ENCODE results near the gene AGO1. TPM values are rescaled to one million over a fixed set of nuclear protein-coding genes. Genes with fewer than 3 reads are reported as not detected.

Gene AGO1
- total and polyA plus RNA-seq, 2 of the 13 experiments (the other 11 are each of a cell fraction or from before 2014, with no cell fraction given) = 9.2 to 18.6 TPM

- H3K9me3 ChIP-seq (ENCODE audit: low read length) = no peaks in the 10 kb centered on the region
- WGBS (ENCODE audit: low lambda C conversion rate) = 52% methylated on average over 16 of the region's 16 CpGs
- H3K27me3 ChIP-seq (ENCODE audit: control insufficient read depth in 1 of 2, insufficient read depth in 2 of 2, low read length in 2 of 2) = no peaks in the 10 kb centered on the region; a peak in 1 of 5 replicates
- DNase-seq (ENCODE audit: low spot score) = no peak
- no peak overlapping the region for H2AFZ ChIP-seq (ENCODE audit: low read length)
- H3K9ac ChIP-seq (ENCODE audit: insufficient read depth, low read depth, low read length) = no peak overlapping the region
- ChIA-PET POLR2A (interaction anchor here (1.3 kb wide), 1 partner anchor 10 kb away, joined by 3 read pairs; no protein-coding TSS in a partner anchor), CTCF (ENCODE audit: low intra/inter-chr PET ratio, low total read pairs) (no interaction called here)
- intact Hi-C loops (cut with micrococcal nuclease; ENCODE audit: unreplicated experiment) (no loop called here), in situ Hi-C loops (cut with HindIII; ENCODE audit: extremely low pct_ligation_motif_present, low pct_unique_long_range_greater_than_20kb) (no loop called here)
- 0 out of 2 replicates have a peak, but pooled peaks cover 6% of the 10 kb centered on the region for H4K20me1 ChIP-seq (ENCODE audit: insufficient read depth, low read length)
- no peaks in the 10 kb centered on the region for H3K36me3 ChIP-seq (replicated peaks in 1 of 2; ENCODE audit: control insufficient read depth in 1 of 2, insufficient read depth in 2 of 2, low read length in 2 of 2)
- peaks cover 55% of the 10 kb centered on the region for H3K4me1 ChIP-seq (ENCODE audit: insufficient read depth, low read length)
- H3K4me3 ChIP-seq (replicated peaks in 1 of 3; ENCODE audit: insufficient read depth in 1 of 3, low read depth in 2 of 3, low read length in 3 of 3) = peak overlapping the region; percentile 6 to 99 (median 21); a peak in 4 of 6 replicates
- FAIRE-seq = no peak
- H3K4me2 ChIP-seq (ENCODE audit: low read depth, low read length) = peak overlapping the region; percentile 67
- H3K27ac ChIP-seq (ENCODE audit: extremely low read length, insufficient read depth, low read length) = no peak overlapping the region
- peak; percentile 14; the same call in 2 of the 3 replicates for ATAC-seq
- H3K79me2 ChIP-seq (ENCODE audit: insufficient read depth, low read length) = peaks cover 11% of the 10 kb centered on the region
- no TSS peak for BruUV-seq (replicated peaks)
- TF ChIP-seq ZNF503 (CRISPR knock-in tag; IDR thresholded peaks at IDR 0.05) (no peak), POLR2A (IDR thresholded peaks at IDR 0.05; ENCODE audit: insufficient read depth in 1 of 2, low read depth in 2 of 2, low read length in 2 of 2) (no peak), FOXA3 (CRISPR knock-in tag; IDR thresholded peaks at IDR 0.05) (no peak), GTF3A (CRISPR knock-in tag; conservative IDR thresholded peaks at IDR 0.05) (no peak), TERF1 (CRISPR knock-in tag; IDR thresholded peaks at IDR 0.05) (0 out of 2 replicates have a peak, but pooled peaks have one; percentile 63), ZNF33B (CRISPR knock-in tag; IDR thresholded peaks at IDR 0.05) (no peak), PRDM4 (CRISPR knock-in tag; IDR thresholded peaks at IDR 0.05; ENCODE audit: borderline replicate concordance) (0 out of 2 replicates have a peak, but pooled peaks have one; percentile 10), NR2F6 (IDR thresholded peaks at IDR 0.05) (no peak), NR2F6 (CRISPR knock-in tag; IDR thresholded peaks at IDR 0.05) (no peak), ZMYM4 (CRISPR knock-in tag; IDR thresholded peaks at IDR 0.05) (no peak), ZNF607 (CRISPR knock-in tag; IDR thresholded peaks at IDR 0.05; ENCODE audit: borderline replicate concordance) (no peak), ZNF138 (CRISPR knock-in tag; IDR thresholded peaks at IDR 0.05; ENCODE audit: low read depth) (no peak), ZNF550 (CRISPR knock-in tag; IDR thresholded peaks at IDR 0.05; ENCODE audit: borderline replicate concordance) (no peak)
- TF ChIP-seq, protein P1, sequence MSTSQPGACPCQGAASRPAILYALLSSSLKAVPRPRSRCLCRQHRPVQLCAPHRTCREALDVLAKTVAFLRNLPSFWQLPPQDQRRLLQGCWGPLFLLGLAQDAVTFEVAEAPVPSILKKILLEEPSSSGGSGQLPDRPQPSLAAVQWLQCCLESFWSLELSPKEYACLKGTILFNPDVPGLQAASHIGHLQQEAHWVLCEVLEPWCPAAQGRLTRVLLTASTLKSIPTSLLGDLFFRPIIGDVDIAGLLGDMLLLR (CRISPR knock-in tag; IDR thresholded peaks at IDR 0.05) = no peak
- TF ChIP-seq, protein P2, sequence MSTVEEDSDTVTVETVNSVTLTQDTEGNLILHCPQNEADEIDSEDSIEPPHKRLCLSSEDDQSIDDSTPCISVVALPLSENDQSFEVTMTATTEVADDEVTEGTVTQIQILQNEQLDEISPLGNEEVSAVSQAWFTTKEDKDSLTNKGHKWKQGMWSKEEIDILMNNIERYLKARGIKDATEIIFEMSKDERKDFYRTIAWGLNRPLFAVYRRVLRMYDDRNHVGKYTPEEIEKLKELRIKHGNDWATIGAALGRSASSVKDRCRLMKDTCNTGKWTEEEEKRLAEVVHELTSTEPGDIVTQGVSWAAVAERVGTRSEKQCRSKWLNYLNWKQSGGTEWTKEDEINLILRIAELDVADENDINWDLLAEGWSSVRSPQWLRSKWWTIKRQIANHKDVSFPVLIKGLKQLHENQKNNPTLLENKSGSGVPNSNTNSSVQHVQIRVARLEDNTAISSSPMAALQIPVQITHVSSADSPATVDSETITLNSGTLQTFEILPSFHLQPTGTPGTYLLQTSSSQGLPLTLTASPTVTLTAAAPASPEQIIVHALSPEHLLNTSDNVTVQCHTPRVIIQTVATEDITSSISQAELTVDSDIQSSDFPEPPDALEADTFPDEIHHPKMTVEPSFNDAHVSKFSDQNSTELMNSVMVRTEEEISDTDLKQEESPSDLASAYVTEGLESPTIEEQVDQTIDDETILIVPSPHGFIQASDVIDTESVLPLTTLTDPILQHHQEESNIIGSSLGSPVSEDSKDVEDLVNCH (CRISPR knock-in tag; IDR thresholded peaks at IDR 0.05) = no peak
- TF ChIP-seq, protein P3, sequence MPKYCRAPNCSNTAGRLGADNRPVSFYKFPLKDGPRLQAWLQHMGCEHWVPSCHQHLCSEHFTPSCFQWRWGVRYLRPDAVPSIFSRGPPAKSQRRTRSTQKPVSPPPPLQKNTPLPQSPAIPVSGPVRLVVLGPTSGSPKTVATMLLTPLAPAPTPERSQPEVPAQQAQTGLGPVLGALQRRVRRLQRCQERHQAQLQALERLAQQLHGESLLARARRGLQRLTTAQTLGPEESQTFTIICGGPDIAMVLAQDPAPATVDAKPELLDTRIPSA (CRISPR knock-in tag; IDR thresholded peaks at IDR 0.05; ENCODE audit: borderline replicate concordance) = peak; percentile 43; the same call in 1 of the 2 replicates
These were observed 444 bp upstream of the AGO1 start for GRCh38 chr1:35882586-35882944.
